LNCAP (cell line): ENCODE data around the gene TMC6.

Experiments
- TF ChIP-seq, protein P1 (sequence below): fragments of 450-650 bp; IDR thresholded peaks from 2 replicates; pipeline ENCODE4 v1.5.1; 2017; ENCODE audit warnings: mild to moderate bottlenecking

Gene TMC6

GRCh38 chr17:78133971-78134898 lies 5.7 kb upstream of the TMC6 start:
- TF ChIP-seq, protein P1, sequence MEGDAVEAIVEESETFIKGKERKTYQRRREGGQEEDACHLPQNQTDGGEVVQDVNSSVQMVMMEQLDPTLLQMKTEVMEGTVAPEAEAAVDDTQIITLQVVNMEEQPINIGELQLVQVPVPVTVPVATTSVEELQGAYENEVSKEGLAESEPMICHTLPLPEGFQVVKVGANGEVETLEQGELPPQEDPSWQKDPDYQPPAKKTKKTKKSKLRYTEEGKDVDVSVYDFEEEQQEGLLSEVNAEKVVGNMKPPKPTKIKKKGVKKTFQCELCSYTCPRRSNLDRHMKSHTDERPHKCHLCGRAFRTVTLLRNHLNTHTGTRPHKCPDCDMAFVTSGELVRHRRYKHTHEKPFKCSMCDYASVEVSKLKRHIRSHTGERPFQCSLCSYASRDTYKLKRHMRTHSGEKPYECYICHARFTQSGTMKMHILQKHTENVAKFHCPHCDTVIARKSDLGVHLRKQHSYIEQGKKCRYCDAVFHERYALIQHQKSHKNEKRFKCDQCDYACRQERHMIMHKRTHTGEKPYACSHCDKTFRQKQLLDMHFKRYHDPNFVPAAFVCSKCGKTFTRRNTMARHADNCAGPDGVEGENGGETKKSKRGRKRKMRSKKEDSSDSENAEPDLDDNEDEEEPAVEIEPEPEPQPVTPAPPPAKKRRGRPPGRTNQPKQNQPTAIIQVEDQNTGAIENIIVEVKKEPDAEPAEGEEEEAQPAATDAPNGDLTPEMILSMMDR, result peak; percentile 58

DNA sequence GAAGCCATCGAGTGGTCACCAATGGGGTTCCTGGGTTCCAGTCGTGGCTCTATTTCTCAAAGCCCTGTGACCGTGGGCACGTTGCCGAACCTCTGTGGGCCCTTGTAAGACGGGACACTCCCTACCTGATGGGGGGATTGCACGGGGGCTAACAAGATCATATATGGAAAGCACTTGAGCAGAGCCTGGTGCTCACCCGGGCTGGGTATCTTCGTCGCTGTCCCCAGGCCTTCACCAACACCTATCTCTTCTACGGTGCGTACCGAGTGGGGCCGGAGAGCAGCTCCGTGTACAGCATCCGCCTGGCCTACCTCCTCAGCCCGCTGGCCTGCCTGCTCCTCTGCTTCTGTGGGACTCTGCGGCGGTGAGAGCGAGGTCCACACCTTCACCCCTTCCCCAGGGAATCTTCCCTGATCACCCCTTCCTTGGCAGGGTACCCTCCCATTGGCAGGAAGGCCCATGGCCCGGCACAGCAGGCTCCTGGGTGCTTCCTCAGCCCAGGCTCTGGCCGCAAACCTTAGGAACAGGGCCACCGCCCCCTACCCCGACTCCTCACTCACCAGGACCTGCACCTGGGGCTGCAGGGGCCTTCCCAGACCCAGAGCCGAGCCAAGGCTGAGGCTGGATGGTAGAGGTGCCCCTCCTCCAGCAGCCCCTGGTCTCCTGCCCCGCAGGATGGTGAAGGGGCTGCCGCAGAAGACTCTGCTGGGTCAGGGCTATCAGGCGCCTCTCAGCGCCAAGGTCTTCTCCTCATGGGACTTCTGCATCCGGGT lies 4.8 kb upstream of the TMC6 start:
- TF ChIP-seq, protein P1, result no peak

GRCh38 chr17:78132767-78133178 lies 4.2 kb upstream of the TMC6 start:
- TF ChIP-seq, protein P1, result no peak

DNA sequence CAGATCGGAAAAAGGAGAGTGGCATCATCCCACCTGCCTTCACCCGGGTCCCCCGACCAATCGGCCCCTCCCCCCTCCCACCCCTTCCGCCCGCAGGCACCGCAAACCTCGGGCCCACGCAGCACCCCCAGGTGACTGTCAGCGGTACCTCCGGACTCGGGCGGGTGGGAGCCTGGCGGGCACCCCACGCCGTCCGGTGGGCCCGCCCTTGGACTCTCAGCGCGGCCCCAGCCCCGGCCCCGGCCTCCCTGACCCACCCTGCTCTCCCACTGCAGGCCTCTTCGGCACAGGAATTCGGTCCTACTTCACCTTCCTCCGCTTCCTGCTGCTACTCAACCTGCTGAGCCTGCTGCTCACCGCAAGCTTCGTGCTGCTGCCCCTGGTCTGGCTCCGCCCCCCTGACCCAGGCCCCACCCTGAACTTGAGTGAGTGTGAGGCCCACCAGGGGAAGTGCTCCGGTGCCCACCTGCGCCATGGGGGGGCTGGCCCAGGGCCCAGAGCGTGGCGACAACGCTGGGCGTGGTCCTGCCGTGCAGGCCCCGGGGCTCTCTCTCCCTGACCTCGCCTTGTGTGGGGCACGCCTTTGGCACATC lies 3.6 kb upstream of the TMC6 start:
- TF ChIP-seq, protein P1, result no peak

DNA sequence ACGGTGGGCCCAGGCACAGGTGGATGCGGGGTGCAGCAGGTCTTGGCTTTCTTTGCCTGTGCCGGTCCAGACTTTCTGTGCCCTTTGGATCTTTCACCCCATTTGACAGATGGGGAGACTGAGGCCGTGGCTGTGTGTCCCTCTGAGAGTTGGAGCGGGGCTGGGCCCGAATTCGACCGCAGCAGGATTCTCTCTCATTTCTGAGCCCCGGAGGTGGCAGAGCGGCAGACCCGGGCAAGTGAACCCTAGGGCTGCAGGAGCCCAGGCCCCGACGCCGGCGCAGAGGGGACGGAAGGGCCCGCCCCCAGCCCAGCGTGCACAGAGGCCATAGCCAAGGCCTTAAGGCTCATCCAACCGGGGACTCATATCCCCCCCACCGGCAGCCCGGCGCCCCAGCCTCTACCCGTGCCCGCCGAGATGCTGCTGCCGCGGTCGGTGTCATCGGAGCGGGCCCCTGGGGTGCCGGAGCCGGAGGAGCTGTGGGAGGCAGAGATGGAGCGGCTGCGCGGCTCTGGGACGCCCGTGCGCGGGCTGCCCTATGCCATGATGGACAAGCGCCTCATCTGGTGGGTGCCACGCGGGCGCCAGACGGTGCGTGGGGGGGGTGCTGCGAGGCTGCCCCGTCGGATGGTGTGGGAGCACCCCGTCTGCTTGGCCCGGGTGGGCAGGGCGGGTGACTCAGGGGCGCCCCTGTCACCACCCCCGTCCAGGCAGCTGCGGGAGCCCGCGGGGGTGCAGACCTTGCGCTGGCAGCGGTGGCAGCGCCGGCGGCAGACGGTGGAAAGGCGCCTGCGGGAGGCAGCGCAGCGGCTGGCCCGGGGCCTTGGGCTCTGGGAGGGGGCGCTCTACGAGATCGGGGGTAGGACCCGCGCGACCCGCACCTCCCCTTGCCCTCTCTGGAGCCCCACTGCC lies 2.9 kb upstream of the TMC6 start:
- TF ChIP-seq, protein P1, result no peak

DNA sequence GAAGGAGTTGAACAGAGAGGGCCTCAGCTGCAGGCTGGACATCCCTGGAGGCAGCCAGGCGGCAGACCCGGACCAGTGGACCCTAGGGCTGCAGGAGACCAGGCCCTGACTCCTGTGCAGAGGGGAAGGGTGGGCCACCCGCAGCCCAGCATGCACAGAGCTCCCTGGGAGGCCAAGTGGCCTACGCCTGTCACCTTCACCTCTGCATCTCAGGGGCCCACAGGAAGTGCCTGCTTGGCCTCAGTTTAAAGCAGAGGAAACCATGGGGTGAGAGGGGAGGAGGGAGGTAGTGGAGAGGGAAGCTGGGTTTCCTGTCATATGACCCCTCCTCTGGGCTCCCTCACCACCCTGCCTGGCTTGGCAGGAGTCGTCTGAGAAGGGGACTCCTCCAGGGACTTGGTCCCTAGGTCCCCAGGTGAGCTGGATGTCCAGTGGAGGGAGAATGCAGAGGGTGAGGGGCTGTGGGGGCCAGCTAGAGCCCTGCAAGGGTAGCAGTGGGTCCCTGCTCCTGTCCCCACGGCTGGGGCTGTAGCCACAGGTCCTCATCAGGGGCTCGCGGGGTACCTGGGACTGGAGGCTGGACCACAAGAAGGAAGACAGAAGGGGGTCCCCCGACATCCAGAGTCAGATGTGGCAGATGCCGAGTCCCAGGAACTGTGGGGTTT lies 2.0 kb upstream of the TMC6 start, which contains the start of gene TMC8:
TMC8 (plus strand) TSS at position 335 of the 665 bp plus-strand sequence. CDS start 818 bp downstream, outside the sequence.
- TF ChIP-seq, protein P1, result no peak
